CD4-positive, alpha-beta T cell (primary cell): ENCODE results near the gene CLTRN. TPM values are rescaled to one million over a fixed set of nuclear protein-coding genes. Genes with fewer than 3 reads are reported as not detected.
A peak's percentile ranks its signal among the peaks of the same experiment; 100 is the strongest.

Experiments used
- ATAC-seq: fragments of 200-7000 bp; cut with Tn5 transposase; one replicate; pipeline ENCODE4 v1.10.0; 2022; ENCODE audit warnings: mild to moderate bottlenecking; ENCODE audit not compliant: poor library complexity
- CTCF ChIA-PET: fragments of 350-600 bp; sonication (Branson Sonifier 250); formaldehyde crosslinking; loops from one replicate; lab custom pipeline; 2021; ENCODE audit warnings: antibody characterized with exemption, inconsistent platforms; lab: Charles Lee
- POLR2A ChIA-PET: fragments of 350-600 bp; sonication (Branson Sonifier 250); formaldehyde crosslinking; loops from one replicate; lab custom pipeline; 2021; ENCODE audit warnings: antibody characterized with exemption, inconsistent platforms; lab: Charles Lee
- DNase-seq, 14 experiments: peaks; one replicate each; pipeline ENCODE4 v3.0.0-alpha.2; 2013 to 2020; ENCODE audit warnings: mixed read lengths in 2 of 14
- H3K27ac ChIP-seq, 2 donors: one replicate each; pipeline versions ENCODE4 v1.5.1 to v1.7.0; 2013; ENCODE audit warnings: low read length in 2 of 2, low read depth in 1 of 2, mild to moderate bottlenecking in 1 of 2
- H3K27me3 ChIP-seq, 2 experiments: 1 replicate in 1 of 2; 2 replicates in 1 of 2; pipeline versions ENCODE4 v1.6.1 to v1.7.0; 2013; ENCODE audit warnings: low read length in 2 of 2, control low read depth in 1 of 2, mild to moderate bottlenecking in 1 of 2, moderate library complexity in 1 of 2; ENCODE audit not compliant: insufficient read depth in 2 of 2, control insufficient read depth in 1 of 2
- H3K36me3 ChIP-seq: one replicate; pipeline ENCODE4 v1.6.1; 2013; ENCODE audit warnings: low read length, control low read depth; ENCODE audit not compliant: insufficient read depth
- H3K4me1 ChIP-seq: one replicate; pipeline ENCODE4 v1.6.1; 2013; ENCODE audit warnings: low read length, control low read depth; ENCODE audit not compliant: insufficient read depth
- H3K4me3 ChIP-seq: one replicate; pipeline ENCODE4 v1.5.1; 2013; ENCODE audit warnings: mild to moderate bottlenecking, low read length, moderate library complexity
- H3K9me3 ChIP-seq, 2 experiments: 1 replicate in 1 of 2; 2 replicates in 1 of 2; pipeline versions ENCODE4 v1.6.1 to v1.7.0; 2013; ENCODE audit warnings: low read length in 2 of 2, mild to moderate bottlenecking in 2 of 2, control low read depth in 1 of 2, moderate library complexity in 1 of 2; ENCODE audit not compliant: control insufficient read depth in 1 of 2, insufficient read depth in 1 of 2
- H3K27ac Mint-ChIP-seq: one replicate; pipeline ENCODE4 v1.8.0; 2020; ENCODE audit warnings: mixed read lengths
- H3K27me3 Mint-ChIP-seq: one replicate; pipeline ENCODE4 v1.8.0; 2021; ENCODE audit warnings: mixed read lengths
- H3K36me3 Mint-ChIP-seq: one replicate; pipeline ENCODE4 v1.8.0; 2021; ENCODE audit warnings: low read depth, mixed read lengths
- H3K4me1 Mint-ChIP-seq: one replicate; pipeline ENCODE4 v1.8.0; 2021; ENCODE audit warnings: low read depth, mixed read lengths
- H3K4me3 Mint-ChIP-seq: one replicate; pipeline ENCODE4 v1.8.0; 2020; ENCODE audit warnings: mild to moderate bottlenecking, mixed read lengths
- H3K9me3 Mint-ChIP-seq: one replicate; pipeline ENCODE4 v1.8.0; 2020; ENCODE audit warnings: mixed read lengths
- intact Hi-C, 2 experiments: fragments of 100-400 bp; cut with DNase I in 1 of 2; cut with micrococcal nuclease in 1 of 2; formaldehyde crosslinking; loops; one replicate each; pipeline versions ENCODE4 v1.15.1 to v1.9.0; 2023 to 2025; cut with DNase I, micrococcal nuclease
- total RNA-seq, 174 experiments: library from RNA in 2 of 174; stranded (reverse) in 2 of 174; gene quantifications; one replicate each; pipeline ENCODE4 v1.2.3 and lab custom pipeline; 2021 to 2026
- TF ChIP-seq, protein P1 (sequence below): fragments of 200-600 bp; IDR thresholded peaks from one replicate; pipeline ENCODE4 v1.8.0; 2022; ENCODE audit warnings: antibody characterized with exemption, mild to moderate bottlenecking

The CLTRN gene
- total RNA-seq, 2 experiments from 2014 or later = 0.44 to 0.56 TPM

DNA sequence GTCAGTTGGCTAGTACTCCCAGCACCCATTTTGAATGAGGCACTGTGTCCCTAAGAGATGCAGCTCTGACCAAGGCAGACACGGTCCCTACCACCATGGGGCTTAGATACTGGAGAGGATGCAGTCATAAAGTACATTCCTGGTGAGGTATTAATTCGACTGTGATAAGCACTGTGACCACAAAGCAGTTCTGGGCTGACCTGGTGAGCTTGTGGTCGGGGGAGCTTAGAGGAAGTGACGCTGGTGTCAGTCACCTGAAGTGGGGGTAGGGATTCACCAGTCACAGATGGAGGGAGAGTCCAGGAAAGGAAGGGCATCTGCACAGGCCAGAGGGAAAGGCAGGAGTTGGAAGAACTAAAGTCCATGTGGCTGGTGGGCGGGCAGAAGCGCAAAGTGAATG, 15.8 kb upstream of the CLTRN start:
- no peaks in the 10 kb centered on the region for H3K9me3 Mint-ChIP-seq
- DNase-seq (no peak), ATAC-seq (no peak)
- no peak overlapping the region for H3K4me3 Mint-ChIP-seq
- Histone ChIP-seq H3K9me3 (no peaks in the 10 kb centered on the region), H3K27ac (no peak overlapping the region), H3K4me3 (no peak overlapping the region), H3K27me3 (no peaks in the 10 kb centered on the region), H3K4me1 (peaks cover 16% of the 10 kb centered on the region), H3K36me3 (peaks cover 10% of the 10 kb centered on the region)
- no peak overlapping the region for H3K27ac Mint-ChIP-seq
- no peaks in the 10 kb centered on the region for H3K27me3 Mint-ChIP-seq
- intact Hi-C loops = loop anchor here in 1 of 2 experiments (10.0 kb wide), 1 partner anchor 114 kb away; the partner anchor contains the start of gene ZRSR2
- TF ChIP-seq, protein P1, sequence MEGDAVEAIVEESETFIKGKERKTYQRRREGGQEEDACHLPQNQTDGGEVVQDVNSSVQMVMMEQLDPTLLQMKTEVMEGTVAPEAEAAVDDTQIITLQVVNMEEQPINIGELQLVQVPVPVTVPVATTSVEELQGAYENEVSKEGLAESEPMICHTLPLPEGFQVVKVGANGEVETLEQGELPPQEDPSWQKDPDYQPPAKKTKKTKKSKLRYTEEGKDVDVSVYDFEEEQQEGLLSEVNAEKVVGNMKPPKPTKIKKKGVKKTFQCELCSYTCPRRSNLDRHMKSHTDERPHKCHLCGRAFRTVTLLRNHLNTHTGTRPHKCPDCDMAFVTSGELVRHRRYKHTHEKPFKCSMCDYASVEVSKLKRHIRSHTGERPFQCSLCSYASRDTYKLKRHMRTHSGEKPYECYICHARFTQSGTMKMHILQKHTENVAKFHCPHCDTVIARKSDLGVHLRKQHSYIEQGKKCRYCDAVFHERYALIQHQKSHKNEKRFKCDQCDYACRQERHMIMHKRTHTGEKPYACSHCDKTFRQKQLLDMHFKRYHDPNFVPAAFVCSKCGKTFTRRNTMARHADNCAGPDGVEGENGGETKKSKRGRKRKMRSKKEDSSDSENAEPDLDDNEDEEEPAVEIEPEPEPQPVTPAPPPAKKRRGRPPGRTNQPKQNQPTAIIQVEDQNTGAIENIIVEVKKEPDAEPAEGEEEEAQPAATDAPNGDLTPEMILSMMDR = no peak
- no peaks in the 10 kb centered on the region for H3K4me1 Mint-ChIP-seq
- CTCF ChIA-PET = no interaction called here
- POLR2A ChIA-PET = no interaction called here
- H3K36me3 Mint-ChIP-seq = peaks cover 5% of the 10 kb centered on the region

DNA sequence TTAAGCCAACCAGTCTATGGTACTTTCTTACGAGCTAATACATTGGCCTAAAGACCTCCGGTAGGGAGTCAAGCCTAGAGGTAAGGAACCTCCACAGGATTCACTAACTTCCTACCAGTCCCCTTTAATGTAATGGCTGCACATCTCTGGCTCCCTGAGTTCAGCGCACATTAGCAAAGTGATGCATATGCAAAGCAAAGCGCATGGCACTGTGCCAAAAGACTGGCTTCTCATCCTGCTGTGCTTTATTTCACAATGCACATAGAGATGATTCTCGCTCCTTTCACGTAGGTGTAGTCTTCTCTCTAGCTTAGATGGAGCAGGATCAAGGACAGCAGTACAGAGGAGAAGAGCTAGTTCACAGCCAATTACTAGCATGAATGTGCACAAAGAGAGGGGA, 14.6 kb upstream of the CLTRN start:
- TF ChIP-seq, protein P1 = no peak
- no peaks in the 10 kb centered on the region for H3K4me1 Mint-ChIP-seq
- H3K9me3 Mint-ChIP-seq = no peaks in the 10 kb centered on the region
- Histone ChIP-seq H3K27ac (no peak overlapping the region), H3K4me1 (peaks cover 18% of the 10 kb centered on the region), H3K36me3 (peaks cover 10% of the 10 kb centered on the region), H3K9me3 (no peaks in the 10 kb centered on the region), H3K27me3 (no peaks in the 10 kb centered on the region), H3K4me3 (no peak overlapping the region)
- H3K27me3 Mint-ChIP-seq = no peaks in the 10 kb centered on the region
- no peak overlapping the region for H3K27ac Mint-ChIP-seq
- no peak for ATAC-seq
- no peak overlapping the region for H3K4me3 Mint-ChIP-seq
- DNase-seq = no peak
- ChIA-PET POLR2A (no interaction called here), CTCF (no interaction called here)
- peaks cover 5% of the 10 kb centered on the region for H3K36me3 Mint-ChIP-seq
- intact Hi-C loops = loop anchor here (5.0 to 10.0 kb wide), 6 partner anchors 58 to 1654 kb away; partner anchors contain the start of genes CA5B (in 1 of the 2), CTPS2 (in 1 of the 2), GEMIN8 (in 1 of the 2) and REPS2 (in 1 of the 2)

DNA sequence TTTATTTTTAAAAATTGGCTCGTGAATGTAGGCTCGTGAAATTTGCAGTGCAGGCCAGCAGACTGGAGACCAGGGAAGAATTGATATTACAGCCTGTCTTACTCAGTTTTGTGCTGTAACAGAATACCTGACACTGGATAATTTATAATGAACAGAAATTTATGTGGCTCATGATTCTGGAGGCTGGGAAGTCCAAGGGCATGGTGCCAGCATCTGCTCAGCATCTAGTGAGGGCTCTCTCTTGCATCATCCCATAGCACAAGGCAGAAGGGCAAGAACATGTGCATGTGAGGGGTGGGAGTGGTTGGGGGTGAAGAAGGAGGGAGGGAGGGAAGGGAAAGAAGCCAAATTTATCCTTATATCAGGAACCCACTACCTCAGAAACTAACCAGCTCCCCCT, 13.7 kb upstream of the CLTRN start:
- Histone ChIP-seq H3K27ac (no peak overlapping the region), H3K4me3 (no peak overlapping the region), H3K9me3 (no peaks in the 10 kb centered on the region), H3K27me3 (no peaks in the 10 kb centered on the region), H3K4me1 (peaks cover 22% of the 10 kb centered on the region), H3K36me3 (peaks cover 10% of the 10 kb centered on the region)
- ChIA-PET POLR2A (no interaction called here), CTCF (no interaction called here)
- no peak overlapping the region for H3K27ac Mint-ChIP-seq
- H3K36me3 Mint-ChIP-seq = peaks cover 5% of the 10 kb centered on the region
- no peaks in the 10 kb centered on the region for H3K9me3 Mint-ChIP-seq
- peak overlapping the region; percentile 31 for H3K4me3 Mint-ChIP-seq
- no peak for ATAC-seq
- DNase-seq = no peak
- no peaks in the 10 kb centered on the region for H3K4me1 Mint-ChIP-seq
- intact Hi-C loops = loop anchor here (5.0 to 10.0 kb wide), 6 partner anchors 59 to 1654 kb away; partner anchors contain the start of genes CA5B (in 1 of the 2), CTPS2 (in 1 of the 2), GEMIN8 (in 1 of the 2) and REPS2 (in 1 of the 2)
- TF ChIP-seq, protein P1 = no peak
- no peaks in the 10 kb centered on the region for H3K27me3 Mint-ChIP-seq
